Raji (cell line): ENCODE results near the gene OSBPL2.

ENCODE experiments used
- POLR2A ChIP-seq: IDR thresholded peaks from 2 replicates; pipeline ENCODE4 v1.6.1; 2011; ENCODE audit warnings: low read depth, low read length, control low read depth; ENCODE audit not compliant: insufficient read depth

Gene OSBPL2

GRCh38 chr20:62326959-62327725, 88.8 kb downstream of the OSBPL2 start:
- TF ChIP-seq POLR2A: no peak

DNA sequence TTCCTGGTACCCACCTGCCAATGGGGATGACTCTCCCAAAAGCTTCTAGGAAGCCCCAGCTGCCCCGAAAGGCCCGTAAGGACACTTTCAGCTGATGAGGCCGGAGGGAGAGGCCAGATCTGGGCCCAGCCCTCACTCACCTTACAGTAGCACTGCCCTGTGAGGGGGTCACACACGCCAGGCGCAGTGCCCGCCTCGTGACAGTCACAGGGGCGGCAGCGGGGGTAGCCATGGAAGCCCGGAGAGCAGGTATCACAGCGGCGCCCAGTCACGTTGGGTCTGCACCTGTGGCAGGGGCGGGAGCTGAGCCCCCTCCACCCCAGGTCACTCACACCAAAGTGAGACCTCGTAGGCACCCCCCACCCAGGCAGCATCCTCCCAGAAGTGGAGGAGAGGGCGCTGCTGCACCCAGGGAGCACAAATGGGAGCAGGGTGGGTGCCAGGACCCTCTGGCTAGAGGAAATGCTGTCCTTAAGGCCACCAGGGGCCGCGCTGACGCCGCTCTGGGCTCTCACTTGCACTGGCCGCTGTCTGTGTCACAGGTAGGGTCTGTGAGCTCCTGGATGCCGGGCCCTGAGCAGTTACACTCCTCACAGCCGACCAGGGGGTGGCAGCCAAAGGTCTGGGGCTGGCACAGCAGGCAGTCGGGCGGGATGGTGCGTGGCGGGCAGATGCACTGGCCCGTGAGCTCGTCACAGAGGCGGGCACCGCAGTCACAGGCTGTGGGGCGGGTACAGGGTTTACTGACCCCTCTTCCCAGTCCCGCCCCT, 89.6 kb downstream of the OSBPL2 start:
- TF ChIP-seq POLR2A: no peak

- no peak for TF ChIP-seq POLR2A
These were observed 90.5 kb downstream of the OSBPL2 start for GRCh38 chr20:62328684-62329388.

- no peak for TF ChIP-seq POLR2A
These were observed 91.4 kb downstream of the OSBPL2 start for GRCh38 chr20:62329389-62330377.

GRCh38 chr20:62330576-62331317, 92.4 kb downstream of the OSBPL2 start:
- TF ChIP-seq POLR2A: no peak

DNA sequence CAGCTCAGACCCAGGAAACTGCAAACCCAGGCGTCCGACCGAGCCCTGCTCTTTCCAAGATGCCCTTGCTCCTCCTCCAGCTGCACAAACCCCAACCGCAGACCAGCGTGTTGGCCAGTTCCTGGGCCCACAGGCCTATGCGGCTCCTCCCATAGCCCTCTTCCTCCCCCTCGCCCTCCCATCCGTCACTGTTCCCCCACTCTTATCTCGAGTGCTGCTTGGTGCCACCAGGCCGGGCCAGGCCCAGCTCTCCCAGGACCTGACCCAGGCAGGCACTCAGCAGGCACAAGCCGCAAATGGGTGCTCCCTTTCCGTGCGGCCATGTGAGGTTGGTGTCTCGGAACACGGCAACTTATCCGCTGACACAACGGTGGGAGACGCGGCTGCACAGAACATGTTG, 93.0 kb downstream of the OSBPL2 start:
- TF ChIP-seq POLR2A: no peak

DNA sequence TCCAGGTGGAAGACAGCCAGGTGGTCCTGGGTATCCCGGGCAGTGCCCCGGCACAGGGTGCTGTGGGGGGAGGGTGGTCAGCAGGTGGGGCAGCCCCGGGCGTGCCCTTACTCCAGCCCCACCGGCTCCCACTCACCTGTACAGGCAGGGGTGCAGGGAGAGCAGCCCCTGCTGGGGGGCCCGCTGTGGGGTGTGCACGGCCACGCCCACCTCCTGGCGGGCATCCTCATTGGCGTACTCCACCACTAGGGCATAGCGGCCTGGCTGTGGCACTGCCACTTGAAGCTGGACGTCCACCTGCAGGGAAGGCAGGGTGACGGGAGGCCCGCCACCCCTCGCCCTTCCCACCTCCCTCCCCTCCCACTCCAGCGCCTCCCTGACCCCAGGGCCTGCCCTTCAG, 94.1 kb downstream of the OSBPL2 start:
- TF ChIP-seq POLR2A: no peak

- no peak for TF ChIP-seq POLR2A
These were observed 94.9 kb downstream of the OSBPL2 start for GRCh38 chr20:62332989-62333819.

DNA sequence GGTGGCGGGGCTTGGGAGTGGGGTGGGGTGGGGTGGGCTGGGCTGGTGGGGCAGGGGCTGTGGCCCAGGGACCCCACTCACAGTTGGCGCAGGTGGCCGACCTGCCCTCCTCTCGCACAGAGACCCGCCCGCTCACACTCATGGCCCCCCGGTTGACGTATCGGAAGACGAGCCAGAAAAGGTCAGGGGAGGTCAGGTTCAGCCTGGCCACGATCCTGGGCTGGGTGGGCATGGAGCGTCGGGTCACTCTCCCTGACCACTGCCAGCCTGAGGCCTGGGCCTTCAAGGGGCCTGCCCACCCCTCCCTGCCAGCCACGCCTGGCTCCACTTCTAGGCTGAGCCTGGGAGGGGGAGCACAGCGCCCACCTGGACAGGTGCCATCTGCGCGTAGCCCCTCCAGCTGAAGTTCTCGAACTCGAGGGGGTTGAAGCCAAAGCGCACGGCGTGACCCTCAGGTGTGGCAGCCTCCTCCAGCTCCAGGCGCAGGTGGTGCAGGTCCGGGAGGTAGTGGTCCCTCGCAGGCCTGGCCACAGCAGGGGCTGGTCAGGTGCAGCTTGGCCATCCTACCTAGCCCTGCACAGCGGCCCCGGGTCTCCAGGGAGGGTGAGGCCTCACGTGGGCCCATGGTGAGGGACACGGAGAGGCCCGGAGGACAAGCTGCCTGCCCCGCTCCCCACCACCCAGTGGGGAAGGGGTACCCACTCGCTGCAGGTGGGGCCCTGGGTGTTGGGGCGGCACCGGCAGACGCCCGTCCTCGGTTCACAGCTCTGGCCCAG, 95.7 kb downstream of the OSBPL2 start:
- no peak for TF ChIP-seq POLR2A

GRCh38 chr20:62334881-62335280, 96.6 kb downstream of the OSBPL2 start:
- no peak for TF ChIP-seq POLR2A

- no peak for TF ChIP-seq POLR2A
These were observed 97.2 kb downstream of the OSBPL2 start for GRCh38 chr20:62335532-62335931.

GRCh38 chr20:62336329-62336728, 98.0 kb downstream of the OSBPL2 start:
- TF ChIP-seq POLR2A: no peak
